Medulla oblongata (tissue), 1 donor: Measurements from ENCODE around the gene LELP1.
"Not testable (repeated sequence)": the region's sequence is repeated elsewhere in the genome, so short reads cannot be mapped to it uniquely, and the experiment has no call there.

ENCODE experiments used
- DNase-seq: peaks from one replicate; pipeline ENCODE4 v3.0.0-alpha.2; 2015; ENCODE audit errors: extremely low spot score

LELP1 gene

DNA sequence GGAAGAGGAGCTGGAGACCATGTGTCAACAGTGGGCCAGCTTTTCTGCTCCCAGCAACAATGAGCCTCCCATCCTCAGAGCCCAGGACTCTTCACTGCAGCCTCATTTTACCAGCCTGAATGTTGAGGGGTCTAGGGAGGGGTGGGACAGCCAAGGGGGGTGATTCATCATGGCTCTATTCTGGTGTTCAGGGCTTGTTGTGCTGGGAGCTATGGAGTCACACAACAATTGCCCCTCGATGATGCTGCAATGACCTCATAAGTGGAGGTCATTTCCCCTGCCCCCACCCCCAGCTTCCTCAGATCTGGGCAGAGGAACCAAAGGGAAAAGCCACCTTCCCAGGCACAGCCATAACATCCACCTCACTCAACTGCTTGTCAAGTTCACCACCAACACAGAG is at the start of gene LELP1:
Gene LELP1 (plus strand): TSS at position 301 of the 400 bp plus-strand sequence. CDS start 1,278 bp downstream, outside the sequence.
- DNase-seq: no peak

DNA sequence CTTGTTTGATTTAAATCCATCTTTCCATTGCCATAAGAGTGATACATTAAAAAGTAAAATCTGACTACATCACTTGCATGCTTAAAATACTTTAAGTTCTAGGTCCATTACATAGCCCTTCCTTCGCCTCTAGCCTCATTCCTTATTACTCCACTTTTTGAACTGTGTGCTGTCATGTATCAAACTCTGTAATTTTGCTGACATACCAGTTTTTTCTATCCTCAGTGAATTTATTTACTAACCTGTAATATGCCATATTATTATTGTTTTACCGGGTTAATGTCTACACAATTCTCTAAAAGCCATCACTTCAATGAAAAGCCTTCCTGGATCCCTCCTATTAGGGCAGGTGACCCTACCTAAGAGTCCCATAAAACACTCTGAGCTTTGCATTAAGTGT is 47.7 kb upstream of the LELP1 start:
- no peak for DNase-seq

DNA sequence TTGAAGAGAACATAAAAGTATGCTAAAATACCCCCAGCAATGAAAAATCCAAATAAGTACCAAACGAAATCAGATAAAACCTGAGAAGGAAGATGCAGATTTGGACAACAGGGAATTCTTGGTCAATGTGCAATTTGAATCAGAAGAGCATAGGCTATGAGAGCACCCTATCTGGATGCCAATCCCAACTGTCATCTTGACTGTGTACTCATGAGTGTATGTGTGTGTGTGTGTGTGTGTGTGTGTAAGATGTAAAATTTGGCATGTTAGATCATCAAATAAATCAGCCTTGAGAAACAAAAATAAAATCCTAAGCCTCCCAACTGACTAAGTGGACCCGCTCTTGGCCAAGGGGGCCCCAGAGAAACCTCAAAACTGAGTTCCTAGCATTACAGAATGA is 34.5 kb upstream of the LELP1 start:
- no peak for DNase-seq

DNA sequence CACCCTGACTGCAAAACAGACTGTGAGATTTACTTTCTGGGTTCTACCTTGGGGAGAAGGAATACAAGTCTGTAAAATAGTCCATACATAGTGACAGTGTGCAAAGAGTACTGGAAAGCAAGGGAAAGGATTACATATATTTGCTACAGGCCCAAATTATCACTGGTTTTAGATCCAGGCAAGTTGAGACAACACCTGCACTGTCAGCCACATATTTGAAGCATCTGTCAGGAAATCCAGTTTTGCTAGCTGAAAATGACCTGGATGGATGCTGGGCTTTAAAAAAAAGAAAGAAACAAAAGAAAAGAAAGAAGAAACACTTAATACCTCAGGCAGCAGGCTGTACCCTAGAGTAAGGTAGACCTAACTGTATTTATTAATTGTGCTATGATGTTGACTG is 28.6 kb upstream of the LELP1 start:
- DNase-seq: no peak

DNA sequence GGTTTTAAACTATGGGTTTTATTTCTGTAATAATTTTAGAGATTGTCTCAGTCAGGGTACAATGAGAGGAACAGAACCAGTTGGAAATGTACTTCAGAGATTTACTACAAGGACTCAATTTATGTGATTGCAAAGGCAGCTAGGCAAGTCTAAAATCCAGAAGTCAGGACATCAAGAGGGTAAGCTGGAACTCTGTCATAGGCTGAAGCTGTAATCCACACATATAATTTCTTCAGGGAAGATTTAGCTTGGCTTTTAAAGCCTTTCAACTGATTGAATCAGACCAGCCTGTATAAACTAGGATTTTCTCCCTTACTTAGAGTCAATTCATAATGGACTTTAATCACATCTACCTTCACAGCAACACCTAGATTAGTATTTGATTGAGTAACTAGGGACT is 24.3 kb upstream of the LELP1 start:
- no peak for DNase-seq

DNA sequence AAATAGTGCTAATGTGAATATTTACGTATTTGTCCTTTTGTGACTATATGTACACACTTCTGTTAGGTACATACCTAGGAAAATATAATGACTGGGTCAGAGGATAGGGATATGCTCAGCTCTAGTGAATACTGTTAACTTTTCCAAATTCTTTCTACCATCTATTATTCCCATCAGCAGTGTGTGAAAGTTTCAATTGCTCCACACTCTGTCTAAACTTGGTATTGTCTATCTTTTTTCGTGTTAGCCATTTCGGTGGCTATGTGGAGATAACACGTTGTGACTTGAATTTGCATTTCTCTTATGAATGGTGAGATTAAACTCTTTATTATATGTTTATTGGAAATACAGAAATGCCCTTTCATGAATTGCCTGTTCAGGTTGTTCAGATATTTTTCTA is 22.7 kb upstream of the LELP1 start:
- DNase-seq: no peak

DNA sequence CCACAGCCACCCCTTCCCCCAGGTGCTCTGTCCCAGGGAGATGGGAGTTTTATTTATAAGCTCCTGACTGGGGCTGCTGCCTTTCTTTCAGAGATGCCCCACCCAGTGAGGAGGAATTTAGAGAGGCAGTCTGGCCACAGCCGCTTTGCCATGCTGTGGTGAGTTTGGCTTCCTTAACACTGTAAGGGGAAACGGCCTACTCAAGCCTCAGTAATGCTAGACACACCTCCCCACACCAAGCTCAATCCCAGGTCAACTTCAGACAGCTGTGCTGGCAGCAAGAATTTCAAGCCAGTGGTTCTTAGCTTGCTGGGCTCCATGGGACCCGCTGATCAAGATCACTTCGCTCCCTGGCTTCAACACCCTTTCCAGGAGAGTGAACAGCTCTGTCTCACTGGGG is 14.9 kb upstream of the LELP1 start:
- DNase-seq: not testable (repeated sequence)

DNA sequence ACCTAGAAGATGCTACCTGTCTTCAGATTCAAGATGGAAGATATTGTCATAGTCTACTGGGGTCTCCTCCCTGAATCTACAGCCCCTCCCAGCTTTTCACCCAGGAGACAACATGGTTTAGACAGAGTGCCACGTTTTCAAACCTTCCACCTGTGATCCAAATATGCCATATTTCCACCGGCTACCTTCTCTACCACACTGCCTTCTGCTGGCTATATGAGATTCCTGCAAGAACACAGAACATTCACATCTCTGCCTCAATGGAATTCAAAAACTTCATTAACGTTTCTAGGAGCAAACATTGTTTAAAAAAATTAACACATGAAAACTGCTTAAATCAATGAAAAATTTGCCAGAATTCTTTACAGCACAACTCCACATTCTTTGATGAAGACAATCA is 12.9 kb upstream of the LELP1 start:
- no peak for DNase-seq

DNA sequence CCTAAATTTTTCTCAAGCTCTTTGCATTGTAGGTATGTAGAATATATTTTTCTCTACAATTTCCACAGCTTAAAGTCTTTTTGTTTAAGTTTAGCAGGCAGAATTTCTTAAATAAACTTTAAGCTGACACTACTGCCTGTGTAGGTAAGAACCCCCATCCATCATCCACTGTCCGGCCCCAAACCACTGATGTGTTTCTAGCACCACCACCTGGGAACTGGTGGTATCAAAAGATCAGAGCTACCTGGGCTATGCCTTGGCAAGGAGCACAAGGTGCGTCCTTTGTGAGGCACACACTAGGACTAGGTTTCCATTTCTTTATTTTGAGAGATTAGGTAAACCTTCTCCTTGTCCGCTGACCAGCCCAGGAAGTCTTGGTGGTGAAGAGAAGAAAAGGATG is 10.5 kb upstream of the LELP1 start:
- DNase-seq: no peak

DNA sequence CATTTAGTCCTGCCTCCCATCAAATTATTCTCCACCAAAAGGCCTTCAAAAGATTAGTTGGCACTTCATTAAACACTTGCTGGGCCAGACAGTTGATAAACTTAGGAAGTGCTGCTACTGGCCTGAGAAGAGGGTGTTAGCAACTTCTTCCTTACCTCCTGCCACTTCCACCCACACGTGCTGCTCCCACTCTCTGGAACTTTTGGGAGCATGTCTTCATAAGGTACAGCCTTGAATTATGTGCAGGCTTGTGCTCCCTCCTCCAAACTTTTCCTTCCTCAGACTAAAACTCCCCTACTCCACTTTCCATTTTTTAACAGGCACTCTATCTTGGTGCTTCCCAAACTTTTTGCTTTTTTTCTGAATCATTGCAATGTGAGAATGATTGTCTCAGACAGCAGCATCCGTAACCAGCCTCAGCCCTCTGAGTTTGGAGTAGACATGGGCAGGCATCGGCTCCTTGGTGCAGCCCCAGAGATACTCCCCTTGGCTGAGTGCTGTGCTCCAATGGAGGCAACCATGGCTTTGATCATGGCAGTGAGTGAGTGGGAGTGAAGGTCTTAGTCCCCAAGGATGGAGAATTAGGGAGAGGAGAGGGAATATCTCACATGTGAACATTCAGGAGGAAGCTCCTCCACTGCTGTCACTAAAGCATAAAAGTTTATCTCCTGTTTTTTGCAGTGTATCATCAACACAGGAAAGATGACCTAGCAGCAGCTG is 8.7 kb upstream of the LELP1 start:
- no peak for DNase-seq

DNA sequence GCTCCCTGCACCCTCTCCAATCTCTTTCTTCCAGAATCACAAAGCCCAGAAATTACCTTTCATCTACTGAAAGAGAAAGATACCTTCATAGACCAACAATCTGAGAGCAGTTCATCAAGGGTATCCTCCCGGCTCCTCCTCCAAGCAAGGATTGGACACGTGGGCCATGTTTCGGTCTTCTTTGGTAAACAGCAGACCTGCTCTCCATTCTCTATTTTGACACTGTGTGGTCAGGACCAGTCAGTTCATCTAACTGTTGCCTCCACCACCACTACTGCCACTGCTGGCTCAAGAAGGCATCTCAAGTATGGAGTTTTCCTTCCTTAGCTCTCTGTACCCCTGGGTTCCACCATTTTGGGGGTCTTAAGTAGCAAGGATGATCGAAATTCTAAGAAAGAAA is 8.0 kb upstream of the LELP1 start:
- DNase-seq: no peak

DNA sequence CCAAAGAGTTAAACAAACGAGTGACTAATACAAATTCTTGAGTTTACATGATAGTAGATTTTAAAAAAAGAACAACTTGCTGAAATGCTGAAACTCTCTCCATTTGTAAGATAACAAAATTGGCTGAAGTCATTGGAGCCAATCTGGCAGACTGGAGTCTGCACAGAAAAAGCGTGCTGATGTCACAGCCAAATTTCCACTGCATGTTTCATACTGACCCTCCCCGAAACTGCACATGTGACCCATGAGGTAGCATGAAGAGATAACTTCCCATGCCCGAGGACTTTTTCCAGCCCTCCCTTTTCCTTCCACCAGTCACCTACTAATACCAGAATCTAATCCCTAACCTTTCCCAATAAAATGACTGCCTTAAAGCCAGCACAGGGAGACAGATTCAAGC is 1.2 kb upstream of the LELP1 start:
- no peak for DNase-seq

DNA sequence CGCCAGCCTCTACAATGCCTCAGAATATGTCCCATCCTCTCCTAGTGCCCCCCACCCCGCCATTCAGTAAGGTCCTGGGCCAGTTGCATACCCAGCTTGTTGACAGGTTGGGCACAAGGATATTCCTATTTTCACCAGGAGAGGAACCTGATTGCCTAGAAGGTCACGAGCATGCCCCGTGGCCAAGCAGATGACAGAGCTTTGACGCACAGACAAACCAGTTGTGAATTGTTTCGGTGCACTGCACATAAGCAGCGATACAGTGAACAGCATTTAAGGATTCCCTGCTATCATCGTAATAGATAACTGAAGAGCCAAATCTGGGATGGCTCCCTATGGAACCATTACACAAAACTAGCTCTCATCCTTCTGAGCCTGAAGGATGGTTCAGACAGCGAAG is 3.4 kb downstream of the LELP1 start:
- no peak for DNase-seq

DNA sequence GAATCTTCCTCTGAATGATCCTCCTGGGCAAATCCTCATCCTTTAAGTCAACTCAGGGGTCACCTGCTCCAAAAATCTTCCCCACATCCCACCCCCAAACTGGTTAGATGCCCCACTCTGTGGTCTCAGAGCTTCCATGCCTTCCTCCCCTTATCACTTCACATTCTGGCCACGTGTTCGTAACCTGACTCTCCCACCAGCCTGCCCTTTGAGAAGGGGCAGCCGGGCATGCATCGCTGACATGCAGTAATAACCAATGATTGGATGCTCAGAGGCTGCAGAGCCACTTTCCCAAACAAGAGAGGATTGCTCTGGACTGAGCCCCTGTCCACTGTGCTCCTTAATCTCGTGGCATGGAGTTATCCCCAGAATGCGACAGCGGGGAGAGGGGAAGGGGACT is 7.0 kb downstream of the LELP1 start:
- no peak for DNase-seq

DNA sequence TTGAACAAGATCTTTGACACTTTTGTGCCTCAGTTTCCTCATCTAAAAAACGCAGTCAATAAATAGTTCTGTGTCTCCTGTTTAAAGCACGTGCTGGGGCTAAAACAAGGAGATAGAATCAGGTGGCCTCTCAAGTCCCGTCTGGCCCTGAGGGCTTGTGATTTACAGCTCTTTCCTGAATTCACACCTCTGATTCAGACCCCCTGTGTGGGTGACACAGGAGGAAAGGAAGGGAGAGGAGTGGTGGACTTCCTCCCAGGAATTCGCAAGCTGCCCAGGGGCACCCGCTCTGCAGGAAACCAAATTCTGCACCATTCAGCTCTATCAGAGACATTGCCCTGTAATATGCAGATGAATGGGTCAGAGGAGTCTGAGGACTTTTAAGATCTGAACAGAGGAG is 9.0 kb downstream of the LELP1 start:
- no peak for DNase-seq

DNA sequence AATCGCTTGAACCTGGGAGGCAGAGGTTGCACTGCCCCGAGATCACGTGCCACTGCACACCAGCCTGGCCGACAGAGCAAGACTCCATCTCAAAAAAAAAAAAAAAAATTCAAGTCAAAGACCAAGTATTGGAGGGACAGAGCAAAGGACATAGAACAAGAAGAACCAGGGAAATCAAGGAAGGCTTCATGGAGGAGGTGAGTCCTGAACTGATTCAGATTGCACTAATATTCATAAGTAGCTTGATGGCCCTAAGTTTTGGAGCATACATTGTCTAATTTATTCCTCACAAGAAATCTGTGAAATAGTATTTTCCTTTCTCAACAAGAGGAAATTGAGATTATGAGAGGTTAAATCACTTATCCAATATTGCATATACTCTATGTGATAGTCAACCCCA is 10.3 kb downstream of the LELP1 start:
- DNase-seq: no peak

DNA sequence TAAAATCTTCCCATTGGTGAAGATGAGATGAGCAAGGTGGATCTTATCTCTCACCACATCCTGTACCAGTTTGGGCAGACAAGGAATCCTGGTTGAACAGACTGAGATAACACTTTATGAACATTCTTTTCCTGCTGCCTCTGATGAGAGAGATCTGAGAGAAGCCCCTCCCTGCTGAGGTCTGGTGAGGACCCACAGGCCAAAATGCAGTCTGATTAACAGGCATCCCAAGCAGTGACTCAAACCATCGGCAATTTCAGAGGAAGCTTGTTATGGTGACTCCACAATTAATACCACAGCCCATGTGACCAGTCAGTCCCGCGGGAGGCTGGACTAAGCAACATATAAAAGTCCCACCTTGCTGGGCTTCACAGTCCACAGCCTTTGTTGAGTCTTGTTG is 14.0 kb downstream of the LELP1 start, which contains the start of gene PRR9:
Gene PRR9 (plus strand): TSS at position 373 of the 400 bp plus-strand sequence. CDS start 561 bp downstream, outside the sequence.
- no peak for DNase-seq

DNA sequence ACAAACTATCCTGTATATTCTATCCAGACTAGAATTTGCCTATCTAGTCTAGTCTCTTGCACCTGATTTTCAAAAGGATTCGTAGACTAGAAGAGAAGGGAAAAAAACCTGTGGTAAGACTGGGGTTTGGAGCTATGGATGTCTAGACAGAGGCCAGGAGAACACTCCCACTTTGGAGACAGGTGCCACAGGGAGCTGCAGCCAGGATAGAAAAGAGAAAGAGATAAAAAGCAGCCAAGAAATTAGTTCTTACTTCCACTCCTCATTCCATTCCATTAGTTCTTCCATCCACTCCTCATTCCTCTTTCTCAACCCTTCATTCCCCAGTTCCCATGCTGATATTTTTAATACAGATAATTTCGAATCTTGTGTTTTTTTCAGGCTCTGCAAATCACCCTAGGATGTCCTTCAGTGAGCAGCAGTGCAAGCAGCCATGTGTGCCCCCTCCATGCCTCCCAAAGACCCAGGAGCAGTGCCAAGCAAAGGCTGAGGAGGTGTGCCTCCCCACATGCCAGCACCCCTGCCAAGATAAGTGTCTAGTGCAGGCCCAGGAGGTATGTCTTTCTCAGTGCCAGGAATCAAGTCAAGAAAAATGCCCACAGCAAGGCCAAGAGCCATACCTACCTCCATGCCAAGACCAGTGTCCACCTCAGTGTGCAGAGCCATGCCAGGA is 14.7 kb downstream of the LELP1 start:
- no peak for DNase-seq

DNA sequence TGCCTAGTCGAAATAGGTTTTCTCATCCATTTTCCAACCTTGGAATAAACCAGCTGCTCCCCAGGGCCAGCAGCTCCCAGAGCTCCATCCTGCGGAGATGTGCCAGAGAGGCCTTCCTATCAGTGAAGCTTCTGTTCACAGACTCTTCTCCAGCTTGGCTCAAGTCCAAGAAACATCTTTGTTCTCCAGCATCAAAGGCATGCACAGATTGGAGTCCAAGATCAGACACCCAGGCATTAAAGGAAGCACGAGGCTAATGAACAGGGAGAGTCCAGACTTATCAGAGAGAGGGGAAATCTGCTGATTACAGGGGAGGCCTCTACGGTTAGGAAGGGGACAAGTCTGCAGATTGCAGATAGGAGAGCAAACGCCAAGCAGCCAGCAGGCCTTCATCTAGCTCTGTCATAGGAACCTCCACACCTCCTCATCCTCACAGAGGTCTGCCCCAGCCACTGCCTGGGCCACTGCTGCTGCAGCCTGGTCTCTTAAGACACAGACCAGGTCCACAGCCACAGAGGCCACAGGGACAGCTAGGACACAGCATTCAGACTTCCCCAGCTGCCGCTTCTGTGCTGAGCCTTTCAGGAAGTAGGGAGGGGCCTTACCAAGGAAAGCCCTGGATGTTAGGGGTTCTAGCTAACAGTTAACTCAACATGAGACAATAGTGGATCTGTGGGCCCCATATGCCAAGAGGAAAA is 17.5 kb downstream of the LELP1 start:
- peak; percentile 88 for DNase-seq

DNA sequence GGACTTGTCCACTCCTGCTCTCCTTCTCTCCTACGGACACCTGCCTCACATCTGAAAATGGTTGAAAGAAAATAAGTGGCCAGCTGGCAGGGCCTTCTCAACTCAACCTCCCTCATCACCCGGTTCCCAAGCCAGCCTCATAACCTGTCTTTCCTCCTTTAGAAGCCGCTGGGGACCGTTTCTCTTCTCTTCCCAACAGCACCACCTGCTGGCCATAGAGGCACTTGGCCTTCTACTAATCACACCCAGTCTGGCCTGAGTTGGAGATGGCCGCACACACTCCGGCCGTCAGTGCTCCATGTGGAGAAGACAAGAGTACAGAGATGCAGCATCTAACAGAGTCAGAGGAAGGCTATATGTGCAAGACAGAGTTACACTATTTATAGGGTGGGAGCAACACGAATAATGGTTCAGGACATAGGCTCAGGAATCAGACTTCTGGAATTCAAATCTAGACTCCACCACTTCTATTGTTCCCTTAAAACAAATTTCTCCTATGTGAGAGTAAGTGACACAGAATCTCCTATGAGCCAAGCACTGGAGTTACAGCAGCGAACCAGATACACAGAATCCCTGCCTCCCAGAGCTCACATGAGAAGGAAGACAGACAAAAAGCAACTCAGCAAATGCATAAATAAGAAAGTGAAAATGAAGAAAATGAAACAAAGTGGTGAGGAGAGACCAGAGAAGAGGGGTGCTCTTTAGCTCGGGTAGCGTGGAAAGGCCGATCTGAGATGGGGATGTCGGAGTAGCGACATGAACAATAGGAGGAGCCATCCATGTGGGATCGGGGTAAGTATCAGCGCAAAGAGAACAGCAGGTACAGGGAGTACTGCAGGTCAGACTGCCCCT is 20.0 kb downstream of the LELP1 start:
- DNase-seq: peak; percentile 74

DNA sequence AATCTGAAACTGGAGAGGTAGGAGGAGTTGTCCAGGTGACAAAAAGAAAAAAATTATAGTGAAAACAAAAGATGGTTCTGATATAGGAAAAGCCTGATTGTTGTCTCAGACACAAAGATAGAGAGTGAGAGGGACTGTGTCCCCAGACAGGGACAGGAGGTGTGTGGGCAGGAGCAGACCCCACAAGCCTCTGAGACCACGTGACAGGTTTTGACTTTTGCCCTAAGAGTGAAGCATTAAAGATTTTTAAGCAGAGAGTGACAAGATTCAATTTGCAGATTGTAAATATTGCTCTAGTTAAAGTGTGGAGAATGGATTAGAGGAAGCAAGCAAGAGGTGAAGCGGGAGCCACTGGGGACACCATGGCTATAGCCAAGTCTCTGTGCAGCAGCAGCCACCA is 24.6 kb downstream of the LELP1 start:
- no peak for DNase-seq

DNA sequence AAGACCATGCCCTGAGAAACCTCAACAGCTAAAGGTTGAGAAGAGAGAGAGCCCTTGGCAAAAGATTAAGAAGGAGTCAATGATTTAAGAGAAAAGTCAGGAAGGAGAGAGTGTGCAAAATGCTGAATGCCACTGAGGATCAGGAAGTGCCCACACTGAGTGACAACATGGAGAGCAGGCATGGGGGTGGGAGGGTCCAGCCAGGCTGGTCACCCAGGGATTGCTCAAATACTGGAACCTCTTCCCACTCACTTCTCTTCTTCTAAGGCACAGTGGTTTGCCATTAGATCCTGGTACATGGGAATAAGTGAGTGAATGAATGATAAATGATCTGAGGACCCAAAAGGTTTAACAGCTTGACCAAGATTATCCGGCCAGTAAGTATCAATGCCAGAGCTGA is 25.3 kb downstream of the LELP1 start:
- no peak for DNase-seq
